Germinal center (tissue), 1 donor: ENCODE results near the gene AFF3.
"Not testable (repeated sequence)": the region's sequence is repeated elsewhere in the genome, so short reads cannot be mapped to it uniquely, and the experiment has no call there.

Experiments
- DNase-seq: peaks from one replicate; pipeline ENCODE4 v3.0.0; 2012; ENCODE audit warnings: mixed read lengths, low spot score

AFF3 gene

GRCh38 chr2:99753505-99753904 lies 388.9 kb downstream of the AFF3 start:
- DNase-seq = no peak

GRCh38 chr2:99748344-99748743 lies 394.0 kb downstream of the AFF3 start:
- no peak for DNase-seq

GRCh38 chr2:99747842-99748241 lies 394.5 kb downstream of the AFF3 start:
- no peak for DNase-seq

- no peak for DNase-seq
Observed at GRCh38 chr2:99743146-99743545, 399.2 kb downstream of the AFF3 start.

- DNase-seq = no peak
Observed at GRCh38 chr2:99737537-99737936, 404.9 kb downstream of the AFF3 start.

GRCh38 chr2:99735753-99736152 lies 406.6 kb downstream of the AFF3 start:
- no peak for DNase-seq

- DNase-seq = not testable (repeated sequence)
Observed at GRCh38 chr2:99735314-99735713, 407.1 kb downstream of the AFF3 start.

GRCh38 chr2:99734236-99734635 lies 408.2 kb downstream of the AFF3 start:
- DNase-seq = no peak

GRCh38 chr2:99729104-99730025 lies 413.0 kb downstream of the AFF3 start:
- no peak for DNase-seq

GRCh38 chr2:99728166-99728565 lies 414.2 kb downstream of the AFF3 start:
- DNase-seq = no peak

- no peak for DNase-seq
Observed at GRCh38 chr2:99727199-99727598, 415.2 kb downstream of the AFF3 start.

- DNase-seq = no peak
Observed at GRCh38 chr2:99726691-99727090, 415.7 kb downstream of the AFF3 start.

- DNase-seq = no peak
Observed at GRCh38 chr2:99725820-99726219, 416.6 kb downstream of the AFF3 start.

GRCh38 chr2:99722476-99722875 lies 419.9 kb downstream of the AFF3 start:
- no peak for DNase-seq

GRCh38 chr2:99719102-99719501 lies 423.3 kb downstream of the AFF3 start:
- no peak for DNase-seq

GRCh38 chr2:99715956-99716355 lies 426.4 kb downstream of the AFF3 start:
- DNase-seq = no peak

GRCh38 chr2:99714349-99714748 lies 428.0 kb downstream of the AFF3 start:
- DNase-seq = no peak

GRCh38 chr2:99711144-99711543 lies 431.2 kb downstream of the AFF3 start:
- no peak for DNase-seq

- no peak for DNase-seq
Observed at GRCh38 chr2:99710721-99711120, 431.7 kb downstream of the AFF3 start.

- no peak for DNase-seq
Observed at GRCh38 chr2:99709229-99709628, 433.2 kb downstream of the AFF3 start.

- no peak for DNase-seq
Observed at GRCh38 chr2:99708231-99708630, 434.2 kb downstream of the AFF3 start.

GRCh38 chr2:99707592-99707991 lies 434.8 kb downstream of the AFF3 start:
- no peak for DNase-seq

- DNase-seq = peak; percentile 21
Observed at GRCh38 chr2:99706735-99707134, 435.7 kb downstream of the AFF3 start.

- DNase-seq = no peak
Observed at GRCh38 chr2:99701503-99701902, 440.9 kb downstream of the AFF3 start.
